Body of pancreas (tissue), 4 donors: ENCODE results near the gene ING4. TPM values are rescaled to one million over a fixed set of nuclear protein-coding genes. Genes with fewer than 3 reads are reported as not detected.

Experiments
- ATAC-seq: fragments of 150-250 bp; one replicate; pipeline ENCODE4 v1.9.1; 2016
- DNase-seq, 4 donors: peaks; one replicate each; pipeline ENCODE4 v3.0.0-alpha.2; 2019
- H3K27ac ChIP-seq, 4 donors: fragments of 200-600 bp; sonication (generic); 1 replicate in 3 of 4; 2 replicates in 1 of 4; pipeline versions ENCODE4 v1.5.1 to v1.6.1; 2016 to 2019; ENCODE audit warnings: mild to moderate bottlenecking in 1 of 4, mixed read lengths in 1 of 4, moderate library complexity in 1 of 4
- H3K27me3 ChIP-seq, 2 donors: fragments of 200-600 bp; sonication (generic); one replicate each; pipeline ENCODE4 v1.6.0; 2016; ENCODE audit warnings: mild to moderate bottlenecking in 1 of 2
- H3K36me3 ChIP-seq, 2 donors: fragments of 200-600 bp; sonication (generic); replicated peaks in 1 of 2; 2 replicates each; pipeline ENCODE4 v1.5.1; 2016; ENCODE audit warnings: low read depth in 2 of 2; ENCODE audit not compliant: insufficient read depth in 1 of 2
- H3K4me1 ChIP-seq: fragments of 200-600 bp; sonication (generic); one replicate; pipeline ENCODE4 v1.6.0; 2016
- H3K4me3 ChIP-seq, 2 donors: fragments of 200-600 bp; sonication (generic); 1 replicate in 1 of 2; 2 replicates in 1 of 2; pipeline ENCODE4 v1.5.1; 2016 to 2019
- H3K9me3 ChIP-seq, 3 donors: fragments of 200-600 bp; sonication (generic); 1 replicate in 2 of 3; 2 replicates in 1 of 3; pipeline ENCODE4 v1.5.1; 2016
- POLR2A ChIP-seq, 3 donors: fragments of 450-650 bp; IDR thresholded peaks; one replicate each; pipeline ENCODE4 v1.6.1; 2016; ENCODE audit warnings: antibody characterized with exemption in 3 of 3, mild to moderate bottlenecking in 2 of 3
- WGBS, 2 donors: methylation state at CpG; one replicate each; pipeline ENCODE4 v1.1.5; 2017; 5-methylcytosine and 5-hydroxymethylcytosine counted together
- intact Hi-C: fragments of 100-400 bp; cut with DNase I; formaldehyde crosslinking; loops from one replicate; pipeline ENCODE4 v1.15.1; 2023
- total RNA-seq, 2 donors: library from RNA; depleted of rRNA; stranded (reverse); fragments of >200 nt; gene quantifications; one replicate each; pipeline ENCODE4 v1.1.0, GENCODE V29; 2016
- TF ChIP-seq, protein P1 (sequence below), 7 experiments: fragments of 450-650 bp in 4 of 7; fragments of 200-600 bp in 3 of 7; sonication (generic) in 3 of 7; IDR thresholded peaks; one replicate each; pipeline ENCODE4 v1.5.1; 2016 to 2019; ENCODE audit warnings: antibody characterized with exemption in 7 of 7

The ING4 gene
- total RNA-seq, 2 donors from 2014 or later = 23.3 to 39.9 TPM

DNA sequence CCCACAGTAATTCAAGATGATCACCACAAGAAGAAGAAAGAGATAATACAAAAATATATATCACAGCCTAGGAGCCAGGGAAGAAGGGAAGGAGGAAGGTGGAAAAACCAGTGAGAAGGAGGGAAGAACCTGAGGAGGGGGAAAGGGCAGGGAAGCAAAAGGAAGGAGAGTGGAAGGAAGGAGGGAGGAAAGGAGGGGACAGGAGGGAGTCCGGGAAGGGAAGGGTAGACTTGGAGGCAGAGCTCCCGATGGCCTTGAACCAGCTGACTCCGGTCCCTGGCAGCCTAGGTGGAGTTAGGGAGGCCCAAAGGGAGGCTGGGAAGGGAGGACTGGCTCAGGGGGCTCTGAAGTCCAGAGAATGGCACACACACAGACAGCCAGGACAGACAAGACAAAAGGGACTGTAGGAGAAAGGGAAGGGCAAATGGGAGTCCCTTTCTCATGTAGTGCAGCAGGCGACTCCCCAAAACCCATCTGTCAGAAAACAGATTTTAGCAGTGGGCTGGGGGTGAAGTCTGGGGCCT is 31.0 kb upstream of the ING4 start:
- Histone ChIP-seq H3K27ac (no peak overlapping the region), H3K27me3 (no peaks in the 10 kb centered on the region), H3K36me3 (no peaks in the 10 kb centered on the region), H3K9me3 (no peaks in the 10 kb centered on the region), H3K4me1 (peaks cover 9% of the 10 kb centered on the region), H3K4me3 (no peak overlapping the region)
- intact Hi-C loops = no loop called here
- ATAC-seq (no peak), DNase-seq (no peak)
- 47 to 48% methylated on average over 4 of the region's 4 CpGs for WGBS, 2 donors
- TF ChIP-seq, protein P1, sequence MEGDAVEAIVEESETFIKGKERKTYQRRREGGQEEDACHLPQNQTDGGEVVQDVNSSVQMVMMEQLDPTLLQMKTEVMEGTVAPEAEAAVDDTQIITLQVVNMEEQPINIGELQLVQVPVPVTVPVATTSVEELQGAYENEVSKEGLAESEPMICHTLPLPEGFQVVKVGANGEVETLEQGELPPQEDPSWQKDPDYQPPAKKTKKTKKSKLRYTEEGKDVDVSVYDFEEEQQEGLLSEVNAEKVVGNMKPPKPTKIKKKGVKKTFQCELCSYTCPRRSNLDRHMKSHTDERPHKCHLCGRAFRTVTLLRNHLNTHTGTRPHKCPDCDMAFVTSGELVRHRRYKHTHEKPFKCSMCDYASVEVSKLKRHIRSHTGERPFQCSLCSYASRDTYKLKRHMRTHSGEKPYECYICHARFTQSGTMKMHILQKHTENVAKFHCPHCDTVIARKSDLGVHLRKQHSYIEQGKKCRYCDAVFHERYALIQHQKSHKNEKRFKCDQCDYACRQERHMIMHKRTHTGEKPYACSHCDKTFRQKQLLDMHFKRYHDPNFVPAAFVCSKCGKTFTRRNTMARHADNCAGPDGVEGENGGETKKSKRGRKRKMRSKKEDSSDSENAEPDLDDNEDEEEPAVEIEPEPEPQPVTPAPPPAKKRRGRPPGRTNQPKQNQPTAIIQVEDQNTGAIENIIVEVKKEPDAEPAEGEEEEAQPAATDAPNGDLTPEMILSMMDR (IDR thresholded peaks at IDR 0.05) = no peak
- TF ChIP-seq POLR2A (IDR thresholded peaks at IDR 0.05) = no peak

DNA sequence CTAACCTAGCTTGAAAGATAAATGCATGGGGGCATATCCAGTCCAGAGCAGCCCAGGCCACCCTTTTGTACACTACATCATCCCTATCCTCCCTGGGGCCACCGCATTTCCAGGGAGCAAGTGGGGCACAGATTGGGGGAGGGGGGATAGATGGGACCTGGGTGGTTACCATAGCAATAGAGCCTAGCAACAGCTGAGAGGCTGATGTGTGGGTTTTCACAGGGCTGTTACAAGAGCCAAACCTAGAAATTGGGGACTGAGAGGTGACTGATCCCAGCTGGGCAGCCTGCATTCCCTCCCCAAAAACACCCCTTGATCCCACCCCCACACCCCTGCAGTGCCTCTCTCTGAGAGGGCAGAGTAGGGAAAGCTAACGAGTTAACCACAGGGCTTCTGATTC is 30.0 kb upstream of the ING4 start:
- no peaks in the 10 kb centered on the region for H3K27me3 ChIP-seq
- H3K36me3 ChIP-seq = no peaks in the 10 kb centered on the region
- intact Hi-C loops = no loop called here
- WGBS, 2 donors = 36 to 62% methylated on average over 1 to 2 of the region's 2 CpGs
- peaks cover 16% of the 10 kb centered on the region for H3K4me1 ChIP-seq
- H3K4me3 ChIP-seq = no peak overlapping the region
- TF ChIP-seq, protein P1 (IDR thresholded peaks at IDR 0.05) = no peak
- TF ChIP-seq POLR2A (IDR thresholded peaks at IDR 0.05) = no peak
- DNase-seq (no peak), ATAC-seq (no peak)
- no peaks in the 10 kb centered on the region for H3K9me3 ChIP-seq
- H3K27ac ChIP-seq = no peak overlapping the region

DNA sequence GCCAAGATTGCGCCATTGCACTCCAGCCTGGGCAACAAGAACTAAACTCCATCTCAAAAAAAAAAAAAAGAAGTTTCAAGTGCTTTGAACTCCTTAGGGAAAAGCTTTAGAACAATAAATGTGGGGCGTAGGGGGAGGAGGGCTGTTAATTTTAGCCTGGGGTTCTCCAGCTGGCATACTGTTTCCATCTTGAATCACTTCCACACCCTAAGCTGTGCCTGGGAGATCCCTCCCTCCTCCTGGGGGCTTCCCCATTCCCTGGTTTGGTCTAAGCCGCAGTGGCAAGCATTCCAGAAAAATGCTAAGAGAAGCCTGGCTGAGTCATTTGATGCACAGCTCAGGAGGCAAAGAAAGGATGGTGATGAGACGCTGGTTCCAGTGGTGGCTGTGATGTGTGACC is 28.6 kb upstream of the ING4 start:
- H3K27me3 ChIP-seq = no peaks in the 10 kb centered on the region
- no peak overlapping the region for H3K4me3 ChIP-seq
- H3K4me1 ChIP-seq = peaks cover 26% of the 10 kb centered on the region
- H3K27ac ChIP-seq = no peak overlapping the region
- H3K9me3 ChIP-seq = no peaks in the 10 kb centered on the region
- ATAC-seq = no peak
- intact Hi-C loops = no loop called here
- H3K36me3 ChIP-seq = no peaks in the 10 kb centered on the region
- DNase-seq = no peak
- no peak for TF ChIP-seq POLR2A (IDR thresholded peaks at IDR 0.05)
- TF ChIP-seq, protein P1 (IDR thresholded peaks at IDR 0.05) = no peak
- WGBS, 2 donors = 87 to 94% methylated on average over 4 of the region's 4 CpGs

- DNase-seq (peak; percentile 97 to 98 (median 97)), ATAC-seq (peak; percentile 92)
- H3K9me3 ChIP-seq = no peaks in the 10 kb centered on the region
- intact Hi-C loops = no loop called here
- peak within 1 kb of the TSS; percentile 93 to 96 (median 96) for H3K27ac ChIP-seq
- WGBS, 2 donors = 0 to 1% methylated on average over 41 to 69 of the region's 72 CpGs
- no peaks in the 10 kb centered on the region for H3K27me3 ChIP-seq
- TF ChIP-seq, protein P1 (IDR thresholded peaks at IDR 0.05) = peak in 4 of 7 experiments; percentile 59 to 61 (median 60)
- peak; percentile 34 to 75 (median 67) for TF ChIP-seq POLR2A (IDR thresholded peaks at IDR 0.05)
- H3K4me3 ChIP-seq = peak within 1 kb of the TSS; percentile 69 to 99
- peaks cover 32% of the 10 kb centered on the region for H3K4me1 ChIP-seq
- H3K36me3 ChIP-seq = no peaks in the 10 kb centered on the region
Measured at GRCh38 chr12:6688999-6689882, 26.3 kb upstream of the ING4 start, which contains the start of gene ZNF384. Gene ZNF384 (minus strand): TSS chr12:6689375. CDS start chr12:6679520, 9,855 bp downstream.
